ENCODE results near the gene YIF1A. TPM values are rescaled to one million over a fixed set of nuclear protein-coding genes. Genes with fewer than 3 reads are reported as not detected.

Gene YIF1A
- polyA plus RNA-seq, 1 donor = 49.2 TPM

GRCh38 chr11:66247295-66247694, 41.6 kb downstream of the YIF1A start:
- DNase-seq = no peak

- DNase-seq = no peak
Observed at GRCh38 chr11:66243782-66244535, 45.0 kb downstream of the YIF1A start.

- DNase-seq = no peak
Observed at GRCh38 chr11:66242095-66242765, 46.7 kb downstream of the YIF1A start.

GRCh38 chr11:66240781-66241136, 48.2 kb downstream of the YIF1A start:
- no peak for DNase-seq

GRCh38 chr11:66239998-66240780, 48.8 kb downstream of the YIF1A start:
- DNase-seq = no peak

GRCh38 chr11:66239511-66239910, 49.4 kb downstream of the YIF1A start:
- DNase-seq = no peak

- DNase-seq = no peak
Observed at GRCh38 chr11:66238786-66239413, 50.0 kb downstream of the YIF1A start.

- DNase-seq = no peak
Observed at GRCh38 chr11:66237867-66238266, 51.1 kb downstream of the YIF1A start.

- no peak for DNase-seq
Observed at GRCh38 chr11:66235141-66235540, 53.8 kb downstream of the YIF1A start.

Other genes starting within 250 kb of the YIF1A start
- 3.8 TPM for gene GAL3ST3, start 240.0 kb downstream of the YIF1A start, polyA plus RNA-seq (ENCODE audit: insufficient read length)
- 260 TPM for gene SF3B2, start 236.8 kb downstream of the YIF1A start, polyA plus RNA-seq (ENCODE audit: insufficient read length)
- 61.5 TPM for gene PACS1, start 218.9 kb downstream of the YIF1A start, polyA plus RNA-seq (ENCODE audit: insufficient read length)
- 21.2 TPM for gene KLC2, start 31.4 kb downstream of the YIF1A start, polyA plus RNA-seq (ENCODE audit: insufficient read length)
- gene RAB1B, start 20.5 kb downstream of the YIF1A start, polyA plus RNA-seq (ENCODE audit: insufficient read length) = 108 TPM
- gene CNIH2, start 11.0 kb downstream of the YIF1A start, polyA plus RNA-seq (ENCODE audit: insufficient read length) = 5.4 TPM
- not detected for gene TMEM151A, start 2.8 kb upstream of the YIF1A start, polyA plus RNA-seq (ENCODE audit: insufficient read length)
- 52.2 TPM for gene CD248, start 27.9 kb upstream of the YIF1A start, polyA plus RNA-seq (ENCODE audit: insufficient read length)
- gene RIN1, start 47.3 kb upstream of the YIF1A start, polyA plus RNA-seq (ENCODE audit: insufficient read length) = 1.6 TPM
- gene BRMS1, start 56.0 kb upstream of the YIF1A start, polyA plus RNA-seq (ENCODE audit: insufficient read length) = 29.6 TPM
- 43.6 TPM for gene B4GAT1, start 58.5 kb upstream of the YIF1A start, polyA plus RNA-seq (ENCODE audit: insufficient read length)
- 20.7 TPM for gene SLC29A2, start 82.6 kb upstream of the YIF1A start, polyA plus RNA-seq (ENCODE audit: insufficient read length)
- 0.55 TPM for gene NPAS4, start 131.9 kb upstream of the YIF1A start, polyA plus RNA-seq (ENCODE audit: insufficient read length)
- 67.5 TPM for gene MRPL11, start 149.7 kb upstream of the YIF1A start, polyA plus RNA-seq (ENCODE audit: insufficient read length)
- 4.9 TPM for gene PELI3, start 177.8 kb upstream of the YIF1A start, polyA plus RNA-seq (ENCODE audit: insufficient read length)
- 24.3 TPM for gene DPP3, start 191.3 kb upstream of the YIF1A start, polyA plus RNA-seq (ENCODE audit: insufficient read length)
- gene BBS1, start 221.5 kb upstream of the YIF1A start, polyA plus RNA-seq (ENCODE audit: insufficient read length) = 93.0 TPM

Data from left kidney (tissue), 2 donors.